ENCODE results near the gene SCLY. TPM values are rescaled to one million over a fixed set of nuclear protein-coding genes. Genes with fewer than 3 reads are reported as not detected.

SCLY gene
- total and polyA plus RNA-seq, 9 donors, result 7.3 to 18.0 (median 12.5) TPM

DNA sequence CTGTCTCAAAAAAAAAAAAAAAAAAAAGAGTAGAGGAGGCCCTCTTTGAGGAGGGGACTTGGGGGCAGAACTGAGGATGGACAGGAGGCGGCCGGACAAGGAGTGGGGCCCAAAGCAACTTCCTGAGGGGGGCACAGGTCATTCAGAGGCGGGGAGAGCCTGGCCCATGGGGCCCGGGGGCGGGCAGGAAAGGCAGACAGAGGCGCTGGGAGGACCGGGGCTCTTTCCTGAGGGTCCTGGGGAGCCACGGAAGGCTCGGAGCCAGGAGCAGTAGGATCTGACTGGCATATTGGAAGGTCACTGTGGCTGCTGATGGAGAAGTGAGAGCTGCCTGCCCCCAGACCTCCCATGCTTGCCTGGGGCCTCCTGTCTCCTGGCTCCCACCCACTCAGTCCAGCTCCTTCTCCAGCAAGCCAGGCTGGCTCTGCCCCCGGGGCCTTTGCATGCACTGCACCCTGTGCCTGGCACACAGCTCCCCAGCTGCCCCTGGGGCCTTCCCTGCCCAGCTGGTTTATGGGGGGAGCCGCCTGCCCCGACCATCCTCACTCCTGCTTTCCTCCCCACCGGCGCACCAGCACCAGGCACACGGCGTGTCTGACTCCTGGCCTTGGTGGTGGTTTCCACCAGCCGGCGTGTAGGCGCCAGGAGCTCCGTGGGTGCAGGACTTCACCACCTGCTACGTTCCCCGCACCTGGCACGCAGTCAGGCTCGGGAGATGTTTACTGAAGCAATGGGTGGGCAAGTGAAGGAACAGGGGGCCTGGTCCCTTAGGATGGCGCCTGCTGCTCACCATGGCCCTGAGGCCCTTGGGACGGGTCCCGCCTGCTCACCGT lies 44.9 kb downstream of the SCLY start:
- Histone ChIP-seq H3K36me3 (no peaks in the 10 kb centered on the region), H3K27ac (no peak overlapping the region), H3K9me3 (no peaks in the 10 kb centered on the region), H3K4me3 (no peak overlapping the region), H3K4me1 (ENCODE audit: insufficient read depth) (no peaks in the 10 kb centered on the region), H3K27me3 (no peaks in the 10 kb centered on the region)
- intact Hi-C loops (cut with DNase I), result no loop called here
- TF ChIP-seq EP300 (IDR thresholded peaks at IDR 0.05) (no peak), POLR2A (IDR thresholded peaks at IDR 0.05) (no peak)
- TF ChIP-seq, protein P1, sequence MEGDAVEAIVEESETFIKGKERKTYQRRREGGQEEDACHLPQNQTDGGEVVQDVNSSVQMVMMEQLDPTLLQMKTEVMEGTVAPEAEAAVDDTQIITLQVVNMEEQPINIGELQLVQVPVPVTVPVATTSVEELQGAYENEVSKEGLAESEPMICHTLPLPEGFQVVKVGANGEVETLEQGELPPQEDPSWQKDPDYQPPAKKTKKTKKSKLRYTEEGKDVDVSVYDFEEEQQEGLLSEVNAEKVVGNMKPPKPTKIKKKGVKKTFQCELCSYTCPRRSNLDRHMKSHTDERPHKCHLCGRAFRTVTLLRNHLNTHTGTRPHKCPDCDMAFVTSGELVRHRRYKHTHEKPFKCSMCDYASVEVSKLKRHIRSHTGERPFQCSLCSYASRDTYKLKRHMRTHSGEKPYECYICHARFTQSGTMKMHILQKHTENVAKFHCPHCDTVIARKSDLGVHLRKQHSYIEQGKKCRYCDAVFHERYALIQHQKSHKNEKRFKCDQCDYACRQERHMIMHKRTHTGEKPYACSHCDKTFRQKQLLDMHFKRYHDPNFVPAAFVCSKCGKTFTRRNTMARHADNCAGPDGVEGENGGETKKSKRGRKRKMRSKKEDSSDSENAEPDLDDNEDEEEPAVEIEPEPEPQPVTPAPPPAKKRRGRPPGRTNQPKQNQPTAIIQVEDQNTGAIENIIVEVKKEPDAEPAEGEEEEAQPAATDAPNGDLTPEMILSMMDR (IDR thresholded peaks at IDR 0.05), result no peak
- peak in 3 of 5 donors; percentile 9 to 24 (median 11) for DNase-seq
- WGBS, 3 donors, result 77 to 85% (median 80%) methylated on average over 28 of the region's 28 CpGs

DNA sequence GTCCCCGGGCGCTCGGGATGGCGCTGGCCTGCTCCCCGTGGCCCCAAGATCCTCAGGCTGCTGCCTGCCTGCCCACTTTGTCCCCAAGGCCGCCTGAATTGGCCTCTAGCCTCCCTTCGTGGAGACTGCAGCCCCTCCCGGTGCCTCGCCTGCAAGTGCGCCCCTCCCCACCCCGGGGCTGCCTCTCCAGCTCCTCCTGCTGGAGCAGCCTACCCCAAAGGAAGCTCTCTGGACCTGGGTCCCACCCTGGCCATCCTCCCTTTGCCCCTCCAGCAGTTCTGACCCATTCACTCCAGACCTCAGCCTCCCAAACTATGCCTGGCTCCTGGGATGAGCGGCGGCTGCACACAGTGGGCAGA lies 45.5 kb downstream of the SCLY start:
- Histone ChIP-seq H3K27me3 (no peaks in the 10 kb centered on the region), H3K4me1 (ENCODE audit: insufficient read depth) (no peaks in the 10 kb centered on the region), H3K4me3 (no peak overlapping the region), H3K36me3 (no peaks in the 10 kb centered on the region), H3K9me3 (no peaks in the 10 kb centered on the region), H3K27ac (no peak overlapping the region)
- 70 to 85% (median 78%) methylated on average over 13 of the region's 13 CpGs for WGBS, 3 donors
- TF ChIP-seq EP300 (IDR thresholded peaks at IDR 0.05) (no peak), POLR2A (IDR thresholded peaks at IDR 0.05) (no peak)
- TF ChIP-seq, protein P1 (IDR thresholded peaks at IDR 0.05), result no peak
- intact Hi-C loops (cut with DNase I), result no loop called here
- DNase-seq, result peak in 1 of 5 donors; percentile 10

- intact Hi-C loops (cut with DNase I), result no loop called here
- Histone ChIP-seq H3K27me3 (no peaks in the 10 kb centered on the region), H3K27ac (no peak overlapping the region), H3K4me3 (no peak overlapping the region), H3K36me3 (no peaks in the 10 kb centered on the region), H3K9me3 (no peaks in the 10 kb centered on the region), H3K4me1 (ENCODE audit: insufficient read depth) (no peaks in the 10 kb centered on the region)
- TF ChIP-seq EP300 (IDR thresholded peaks at IDR 0.05), result no peak
- TF ChIP-seq, protein P1 (IDR thresholded peaks at IDR 0.05), result no peak
- TF ChIP-seq POLR2A (IDR thresholded peaks at IDR 0.05), result no peak
- DNase-seq, result peak in 3 of 5 donors; percentile 13 to 27 (median 16)
- WGBS, 3 donors, result 76 to 81% (median 77%) methylated on average over 23 to 28 of the region's 28 CpGs
Measured at GRCh38 chr2:238106698-238107524, 46.1 kb downstream of the SCLY start.

- Histone ChIP-seq H3K27ac (no peak overlapping the region), H3K9me3 (no peaks in the 10 kb centered on the region), H3K4me3 (no peak overlapping the region), H3K36me3 (no peaks in the 10 kb centered on the region), H3K27me3 (no peaks in the 10 kb centered on the region), H3K4me1 (ENCODE audit: insufficient read depth) (no peaks in the 10 kb centered on the region)
- peak in 3 of 5 donors; percentile 11 to 24 (median 14) for DNase-seq
- TF ChIP-seq EP300 (IDR thresholded peaks at IDR 0.05), result no peak
- no peak for TF ChIP-seq POLR2A (IDR thresholded peaks at IDR 0.05)
- TF ChIP-seq, protein P1 (IDR thresholded peaks at IDR 0.05), result no peak
- intact Hi-C loops (cut with DNase I), result no loop called here
- 82 to 88% (median 87%) methylated on average over 28 of the region's 28 CpGs for WGBS, 3 donors
Measured at GRCh38 chr2:238107525-238108422, 47.0 kb downstream of the SCLY start.
